Astrocyte (in vitro differentiated cells and primary cell): ENCODE data around the gene TPRG1. TPM values are rescaled to one million over a fixed set of nuclear protein-coding genes. Genes with fewer than 3 reads are reported as not detected.

Source experiments
- DNase-seq: peaks from one replicate; pipeline ENCODE4 v3.0.0-alpha.2; 2010; ENCODE audit warnings: low read depth
- FAIRE-seq: peaks from 2 replicates; lab custom pipeline; 2011; peaks lifted over from hg19 to GRCh38; lab: Jason Lieb, UNC
- H2AFZ ChIP-seq: 2 replicates; pipeline ENCODE4 v1.6.0; 2012; ENCODE audit warnings: low read depth, low read length, inconsistent platforms
- H3K27ac ChIP-seq: 2 replicates; pipeline ENCODE4 v1.5.1; 2011; ENCODE audit warnings: low read depth, low read length, inconsistent platforms
- H3K27me3 ChIP-seq: 2 replicates; pipeline ENCODE4 v1.6.0; 2011; ENCODE audit warnings: low read length, inconsistent platforms; ENCODE audit not compliant: insufficient read depth
- H3K36me3 ChIP-seq: 2 replicates; pipeline ENCODE4 v1.5.1; 2011; ENCODE audit warnings: low read length, inconsistent platforms; ENCODE audit not compliant: insufficient read depth
- H3K4me1 ChIP-seq: 2 replicates; pipeline ENCODE4 v1.5.1; 2011; ENCODE audit warnings: low read length, inconsistent platforms; ENCODE audit not compliant: insufficient read depth
- H3K4me2 ChIP-seq: 2 replicates; pipeline ENCODE4 v1.6.0; 2012; ENCODE audit warnings: low read length, inconsistent platforms
- H3K4me3 ChIP-seq: 2 replicates; pipeline ENCODE4 v1.5.1; 2011; ENCODE audit warnings: low read depth, mild to moderate bottlenecking, low read length, inconsistent platforms; ENCODE audit not compliant: insufficient read depth
- H3K79me2 ChIP-seq: 2 replicates; pipeline ENCODE4 v1.6.0; 2012; ENCODE audit warnings: mild to moderate bottlenecking, low read length, inconsistent platforms; ENCODE audit not compliant: insufficient read depth
- H3K9ac ChIP-seq: 2 replicates; pipeline ENCODE4 v1.6.0; 2012; ENCODE audit warnings: mild to moderate bottlenecking, low read length, inconsistent platforms
- H3K9me3 ChIP-seq: 2 replicates; pipeline ENCODE4 v1.5.1; 2012; ENCODE audit warnings: low read depth, mild to moderate bottlenecking, low read length, inconsistent platforms; ENCODE audit not compliant: insufficient read depth
- H4K20me1 ChIP-seq: 2 replicates; pipeline ENCODE4 v1.6.0; 2012; ENCODE audit warnings: low read length, inconsistent platforms; ENCODE audit not compliant: insufficient read depth
- H3K27ac Mint-ChIP-seq: one replicate; pipeline ENCODE4 v1.8.0; 2021; ENCODE audit warnings: mild to moderate bottlenecking, mixed read lengths; ENCODE audit not compliant: unreplicated experiment
- H3K27me3 Mint-ChIP-seq: one replicate; pipeline ENCODE4 v1.8.0; 2021; ENCODE audit warnings: low read depth, mixed read lengths; ENCODE audit not compliant: unreplicated experiment
- H3K36me3 Mint-ChIP-seq: one replicate; pipeline ENCODE4 v1.8.0; 2021; ENCODE audit warnings: low read depth, mixed read lengths; ENCODE audit not compliant: unreplicated experiment
- H3K4me1 Mint-ChIP-seq: one replicate; pipeline ENCODE4 v1.8.0; 2021; ENCODE audit warnings: low read depth, mixed read lengths; ENCODE audit not compliant: unreplicated experiment
- H3K4me3 Mint-ChIP-seq: one replicate; pipeline ENCODE4 v1.8.0; 2021; ENCODE audit warnings: mild to moderate bottlenecking, moderate library complexity, mixed read lengths; ENCODE audit not compliant: unreplicated experiment
- H3K9me3 Mint-ChIP-seq: one replicate; pipeline ENCODE4 v1.8.0; 2021; ENCODE audit warnings: mild to moderate bottlenecking, mixed read lengths; ENCODE audit not compliant: unreplicated experiment
- EZH2 ChIP-seq: IDR thresholded peaks from 2 replicates; pipeline ENCODE4 v1.6.1; 2012; ENCODE audit warnings: mild to moderate bottlenecking, low read length, inconsistent platforms; ENCODE audit not compliant: insufficient read depth
- total RNA-seq: library from RNA; stranded (reverse); gene quantifications from 2 replicates; pipeline ENCODE4 v1.2.1, GENCODE V29; 2021
- TF ChIP-seq, protein P1 (sequence below): IDR thresholded peaks from 2 replicates; pipeline ENCODE4 v1.5.1; 2011; ENCODE audit warnings: low read depth, mild to moderate bottlenecking, inconsistent platforms, low read length, moderate library complexity; ENCODE audit not compliant: insufficient read depth

TPRG1 gene
- total RNA-seq, 1 donor from 2014 or later: 1.1 TPM

DNA sequence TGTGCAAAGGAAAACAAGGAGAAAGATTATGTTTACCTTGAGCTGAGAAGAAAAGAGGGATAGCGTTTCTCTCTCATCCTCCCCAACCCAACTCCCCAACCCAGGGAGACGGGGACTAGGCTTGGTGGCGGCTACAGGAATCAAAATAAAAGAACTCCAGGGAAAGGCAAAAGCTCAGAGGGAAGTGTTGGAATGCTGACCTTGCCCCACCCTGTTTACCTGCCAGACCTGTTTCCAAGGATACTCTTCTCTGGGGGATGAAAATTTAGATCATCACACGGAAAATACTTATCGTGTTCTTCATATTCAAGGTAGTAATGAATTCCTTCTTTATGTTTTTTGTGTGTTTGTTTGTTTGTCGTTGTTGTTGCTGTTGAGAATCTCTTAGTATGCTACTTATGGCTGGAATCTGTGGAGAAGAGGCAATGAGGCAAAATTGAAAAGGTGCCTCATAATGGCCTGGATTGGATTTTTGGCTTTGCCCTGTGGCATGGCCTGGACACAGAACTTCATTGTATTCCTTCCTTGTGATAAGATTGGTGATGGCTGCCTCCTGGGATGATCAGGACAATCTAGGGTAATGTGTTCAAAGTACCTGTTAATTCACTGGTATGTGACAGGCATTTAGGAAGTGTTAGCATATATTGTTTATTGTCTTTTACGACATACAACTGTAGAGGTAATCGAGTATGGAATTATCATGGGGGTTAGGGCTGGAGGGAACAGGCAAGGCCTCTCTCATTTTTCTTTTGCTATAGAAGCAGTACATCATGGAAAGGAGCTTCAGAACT lies 11.1 kb upstream of the TPRG1 start:
- no peak overlapping the region for H3K27ac ChIP-seq
- no peak overlapping the region for H2AFZ ChIP-seq
- H3K36me3 ChIP-seq: no peaks in the 10 kb centered on the region
- H3K36me3 Mint-ChIP-seq: peaks cover 5% of the 10 kb centered on the region
- H3K4me2 ChIP-seq: no peak overlapping the region
- H3K79me2 ChIP-seq: no peaks in the 10 kb centered on the region
- TF ChIP-seq, protein P1, sequence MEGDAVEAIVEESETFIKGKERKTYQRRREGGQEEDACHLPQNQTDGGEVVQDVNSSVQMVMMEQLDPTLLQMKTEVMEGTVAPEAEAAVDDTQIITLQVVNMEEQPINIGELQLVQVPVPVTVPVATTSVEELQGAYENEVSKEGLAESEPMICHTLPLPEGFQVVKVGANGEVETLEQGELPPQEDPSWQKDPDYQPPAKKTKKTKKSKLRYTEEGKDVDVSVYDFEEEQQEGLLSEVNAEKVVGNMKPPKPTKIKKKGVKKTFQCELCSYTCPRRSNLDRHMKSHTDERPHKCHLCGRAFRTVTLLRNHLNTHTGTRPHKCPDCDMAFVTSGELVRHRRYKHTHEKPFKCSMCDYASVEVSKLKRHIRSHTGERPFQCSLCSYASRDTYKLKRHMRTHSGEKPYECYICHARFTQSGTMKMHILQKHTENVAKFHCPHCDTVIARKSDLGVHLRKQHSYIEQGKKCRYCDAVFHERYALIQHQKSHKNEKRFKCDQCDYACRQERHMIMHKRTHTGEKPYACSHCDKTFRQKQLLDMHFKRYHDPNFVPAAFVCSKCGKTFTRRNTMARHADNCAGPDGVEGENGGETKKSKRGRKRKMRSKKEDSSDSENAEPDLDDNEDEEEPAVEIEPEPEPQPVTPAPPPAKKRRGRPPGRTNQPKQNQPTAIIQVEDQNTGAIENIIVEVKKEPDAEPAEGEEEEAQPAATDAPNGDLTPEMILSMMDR: no peak
- no peak for TF ChIP-seq EZH2
- H3K4me3 ChIP-seq: no peak overlapping the region
- DNase-seq (no peak), FAIRE-seq (no peak)
- H3K4me1 Mint-ChIP-seq: no peaks in the 10 kb centered on the region
- H3K9me3 Mint-ChIP-seq: peaks cover 2% of the 10 kb centered on the region
- no peak overlapping the region for H3K9ac ChIP-seq
- H4K20me1 ChIP-seq: no peaks in the 10 kb centered on the region
- H3K27ac Mint-ChIP-seq: no peak overlapping the region
- no peaks in the 10 kb centered on the region for H3K9me3 ChIP-seq
- H3K4me3 Mint-ChIP-seq: no peak overlapping the region
- H3K27me3 Mint-ChIP-seq: no peaks in the 10 kb centered on the region
- H3K27me3 ChIP-seq: peaks cover 3% of the 10 kb centered on the region
- no peaks in the 10 kb centered on the region for H3K4me1 ChIP-seq

DNA sequence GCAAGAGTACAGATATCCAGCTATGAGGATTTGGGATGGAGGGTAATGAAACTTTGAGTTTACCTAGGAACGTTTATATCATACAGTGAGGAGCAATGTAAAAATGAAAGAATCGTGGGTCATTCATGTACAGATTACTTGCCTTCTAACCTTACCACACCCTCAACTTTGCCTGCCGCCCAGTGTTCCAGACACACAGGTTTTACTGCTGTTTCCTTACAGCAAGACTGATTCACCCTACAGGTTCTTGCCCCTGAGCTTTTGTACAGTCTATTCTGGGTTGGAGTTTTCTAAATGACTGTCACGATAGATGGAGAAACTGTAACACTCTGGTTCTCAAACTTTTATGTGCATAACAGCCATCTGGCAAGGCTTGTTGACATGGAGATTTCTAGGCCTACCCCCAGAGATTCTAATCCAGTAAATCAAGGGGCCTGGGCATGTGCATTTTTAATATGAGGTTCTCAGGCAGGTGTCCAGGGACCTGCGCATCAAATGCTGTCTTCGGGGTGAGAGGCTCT lies 6.6 kb upstream of the TPRG1 start:
- TF ChIP-seq, protein P1: no peak
- no peak for TF ChIP-seq EZH2
- H4K20me1 ChIP-seq: no peaks in the 10 kb centered on the region
- DNase-seq (no peak), FAIRE-seq (no peak)
- peaks cover 3% of the 10 kb centered on the region for H3K36me3 Mint-ChIP-seq
- no peaks in the 10 kb centered on the region for H3K27me3 ChIP-seq
- H2AFZ ChIP-seq: no peak overlapping the region
- H3K9ac ChIP-seq: no peak overlapping the region
- H3K9me3 ChIP-seq: no peaks in the 10 kb centered on the region
- no peaks in the 10 kb centered on the region for H3K4me1 Mint-ChIP-seq
- no peaks in the 10 kb centered on the region for H3K4me1 ChIP-seq
- H3K4me3 Mint-ChIP-seq: no peak overlapping the region
- no peak overlapping the region for H3K4me2 ChIP-seq
- H3K27me3 Mint-ChIP-seq: no peaks in the 10 kb centered on the region
- H3K27ac Mint-ChIP-seq: no peak overlapping the region
- H3K9me3 Mint-ChIP-seq: peaks cover 2% of the 10 kb centered on the region
- no peaks in the 10 kb centered on the region for H3K36me3 ChIP-seq
- no peak overlapping the region for H3K27ac ChIP-seq
- H3K79me2 ChIP-seq: no peaks in the 10 kb centered on the region
- no peak overlapping the region for H3K4me3 ChIP-seq

DNA sequence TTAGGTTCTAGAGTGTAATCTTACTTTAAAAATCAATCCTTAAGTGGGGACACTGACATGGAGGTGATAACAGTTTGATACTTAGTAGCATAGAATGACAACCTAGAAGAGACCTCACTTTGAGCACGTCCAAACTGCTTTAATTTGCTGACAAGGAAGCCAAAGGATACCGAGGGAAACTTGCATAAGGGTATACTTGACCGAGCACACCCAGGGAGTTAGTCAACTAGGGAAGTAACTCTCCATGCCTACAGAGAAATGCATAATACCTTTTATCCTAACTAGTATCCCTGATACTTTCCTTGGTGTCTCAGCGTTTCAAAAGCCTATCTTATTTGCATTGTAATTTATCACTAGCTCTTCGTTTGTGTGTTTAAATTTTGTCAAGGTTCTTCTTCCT lies 5.5 kb upstream of the TPRG1 start:
- no peak overlapping the region for H3K27ac ChIP-seq

More for the DNA sequence above, 5.5 kb upstream of the TPRG1 start:
- Mint-ChIP-seq H3K4me3 (no peak overlapping the region), H3K36me3 (no peaks in the 10 kb centered on the region), H3K4me1 (no peaks in the 10 kb centered on the region), H3K27me3 (no peaks in the 10 kb centered on the region), H3K27ac (no peak overlapping the region), H3K9me3 (peaks cover 2% of the 10 kb centered on the region)
- Histone ChIP-seq H3K79me2 (no peaks in the 10 kb centered on the region), H3K4me3 (no peak overlapping the region), H3K9ac (no peak overlapping the region), H3K9me3 (no peaks in the 10 kb centered on the region), H3K4me1 (peaks cover 4% of the 10 kb centered on the region), H2AFZ (no peak overlapping the region), H3K36me3 (no peaks in the 10 kb centered on the region), H3K27me3 (no peaks in the 10 kb centered on the region), H3K4me2 (no peak overlapping the region), H4K20me1 (no peaks in the 10 kb centered on the region)
- FAIRE-seq (no peak), DNase-seq (no peak)
- no peak for TF ChIP-seq EZH2
- TF ChIP-seq, protein P1: no peak
